CD4-positive, alpha-beta T cell (primary cell): ENCODE measurements around the gene PKP4. TPM values are rescaled to one million over a fixed set of nuclear protein-coding genes. Genes with fewer than 3 reads are reported as not detected.

Source experiments
- ATAC-seq: fragments of 200-7000 bp; cut with Tn5 transposase; one replicate; pipeline ENCODE4 v1.10.0; 2022; ENCODE audit warnings: mild to moderate bottlenecking; ENCODE audit not compliant: poor library complexity
- CTCF ChIA-PET: fragments of 350-600 bp; sonication (Branson Sonifier 250); formaldehyde crosslinking; loops from one replicate; lab custom pipeline; 2021; ENCODE audit warnings: antibody characterized with exemption, inconsistent platforms; lab: Charles Lee
- POLR2A ChIA-PET: fragments of 350-600 bp; sonication (Branson Sonifier 250); formaldehyde crosslinking; loops from one replicate; lab custom pipeline; 2021; ENCODE audit warnings: antibody characterized with exemption, inconsistent platforms; lab: Charles Lee
- DNase-seq, 14 experiments: peaks; one replicate each; pipeline ENCODE4 v3.0.0-alpha.2; 2013 to 2020; ENCODE audit warnings: mixed read lengths in 2 of 14
- H3K27ac ChIP-seq, 2 donors: one replicate each; pipeline versions ENCODE4 v1.5.1 to v1.7.0; 2013; ENCODE audit warnings: low read length in 2 of 2, low read depth in 1 of 2, mild to moderate bottlenecking in 1 of 2
- H3K27me3 ChIP-seq, 2 experiments: 1 replicate in 1 of 2; 2 replicates in 1 of 2; pipeline versions ENCODE4 v1.6.1 to v1.7.0; 2013; ENCODE audit warnings: low read length in 2 of 2, control low read depth in 1 of 2, mild to moderate bottlenecking in 1 of 2, moderate library complexity in 1 of 2; ENCODE audit not compliant: insufficient read depth in 2 of 2, control insufficient read depth in 1 of 2
- H3K36me3 ChIP-seq: one replicate; pipeline ENCODE4 v1.6.1; 2013; ENCODE audit warnings: low read length, control low read depth; ENCODE audit not compliant: insufficient read depth
- H3K4me1 ChIP-seq: one replicate; pipeline ENCODE4 v1.6.1; 2013; ENCODE audit warnings: low read length, control low read depth; ENCODE audit not compliant: insufficient read depth
- H3K4me3 ChIP-seq: one replicate; pipeline ENCODE4 v1.5.1; 2013; ENCODE audit warnings: mild to moderate bottlenecking, low read length, moderate library complexity
- H3K9me3 ChIP-seq, 2 experiments: 1 replicate in 1 of 2; 2 replicates in 1 of 2; pipeline versions ENCODE4 v1.6.1 to v1.7.0; 2013; ENCODE audit warnings: low read length in 2 of 2, mild to moderate bottlenecking in 2 of 2, control low read depth in 1 of 2, moderate library complexity in 1 of 2; ENCODE audit not compliant: control insufficient read depth in 1 of 2, insufficient read depth in 1 of 2
- H3K27ac Mint-ChIP-seq: one replicate; pipeline ENCODE4 v1.8.0; 2020; ENCODE audit warnings: mixed read lengths
- H3K27me3 Mint-ChIP-seq: one replicate; pipeline ENCODE4 v1.8.0; 2021; ENCODE audit warnings: mixed read lengths
- H3K36me3 Mint-ChIP-seq: one replicate; pipeline ENCODE4 v1.8.0; 2021; ENCODE audit warnings: low read depth, mixed read lengths
- H3K4me1 Mint-ChIP-seq: one replicate; pipeline ENCODE4 v1.8.0; 2021; ENCODE audit warnings: low read depth, mixed read lengths
- H3K4me3 Mint-ChIP-seq: one replicate; pipeline ENCODE4 v1.8.0; 2020; ENCODE audit warnings: mild to moderate bottlenecking, mixed read lengths
- H3K9me3 Mint-ChIP-seq: one replicate; pipeline ENCODE4 v1.8.0; 2020; ENCODE audit warnings: mixed read lengths
- intact Hi-C, 2 experiments: fragments of 100-400 bp; cut with DNase I in 1 of 2; cut with micrococcal nuclease in 1 of 2; formaldehyde crosslinking; loops; one replicate each; pipeline versions ENCODE4 v1.15.1 to v1.9.0; 2023 to 2025; cut with DNase I, micrococcal nuclease
- total RNA-seq, 174 experiments: library from RNA in 2 of 174; stranded (reverse) in 2 of 174; gene quantifications; one replicate each; pipeline ENCODE4 v1.2.3 and lab custom pipeline; 2021 to 2026
- TF ChIP-seq, protein P1 (sequence below): fragments of 200-600 bp; IDR thresholded peaks from one replicate; pipeline ENCODE4 v1.8.0; 2022; ENCODE audit warnings: antibody characterized with exemption, mild to moderate bottlenecking

The PKP4 gene
- total RNA-seq, 2 experiments from 2014 or later: 10.8 to 14.6 TPM

- Mint-ChIP-seq H3K4me3 (no peak overlapping the region), H3K36me3 (no peaks in the 10 kb centered on the region), H3K27me3 (peaks cover 6% of the 10 kb centered on the region), H3K9me3 (no peaks in the 10 kb centered on the region), H3K4me1 (no peaks in the 10 kb centered on the region), H3K27ac (no peak overlapping the region)
- Histone ChIP-seq H3K36me3 (no peaks in the 10 kb centered on the region), H3K4me3 (no peak overlapping the region), H3K9me3 (no peaks in the 10 kb centered on the region), H3K4me1 (no peaks in the 10 kb centered on the region), H3K27ac (no peak overlapping the region), H3K27me3 (peaks cover 0 to 3% of the 10 kb centered on the region in 2 experiments)
- ATAC-seq (no peak), DNase-seq (no peak)
- intact Hi-C loops: no loop called here
- TF ChIP-seq, protein P1, sequence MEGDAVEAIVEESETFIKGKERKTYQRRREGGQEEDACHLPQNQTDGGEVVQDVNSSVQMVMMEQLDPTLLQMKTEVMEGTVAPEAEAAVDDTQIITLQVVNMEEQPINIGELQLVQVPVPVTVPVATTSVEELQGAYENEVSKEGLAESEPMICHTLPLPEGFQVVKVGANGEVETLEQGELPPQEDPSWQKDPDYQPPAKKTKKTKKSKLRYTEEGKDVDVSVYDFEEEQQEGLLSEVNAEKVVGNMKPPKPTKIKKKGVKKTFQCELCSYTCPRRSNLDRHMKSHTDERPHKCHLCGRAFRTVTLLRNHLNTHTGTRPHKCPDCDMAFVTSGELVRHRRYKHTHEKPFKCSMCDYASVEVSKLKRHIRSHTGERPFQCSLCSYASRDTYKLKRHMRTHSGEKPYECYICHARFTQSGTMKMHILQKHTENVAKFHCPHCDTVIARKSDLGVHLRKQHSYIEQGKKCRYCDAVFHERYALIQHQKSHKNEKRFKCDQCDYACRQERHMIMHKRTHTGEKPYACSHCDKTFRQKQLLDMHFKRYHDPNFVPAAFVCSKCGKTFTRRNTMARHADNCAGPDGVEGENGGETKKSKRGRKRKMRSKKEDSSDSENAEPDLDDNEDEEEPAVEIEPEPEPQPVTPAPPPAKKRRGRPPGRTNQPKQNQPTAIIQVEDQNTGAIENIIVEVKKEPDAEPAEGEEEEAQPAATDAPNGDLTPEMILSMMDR: no peak
- CTCF ChIA-PET: no interaction called here
- POLR2A ChIA-PET: no interaction called here
Measured at GRCh38 chr2:158690823-158691222, 234.1 kb downstream of the PKP4 start.

DNA sequence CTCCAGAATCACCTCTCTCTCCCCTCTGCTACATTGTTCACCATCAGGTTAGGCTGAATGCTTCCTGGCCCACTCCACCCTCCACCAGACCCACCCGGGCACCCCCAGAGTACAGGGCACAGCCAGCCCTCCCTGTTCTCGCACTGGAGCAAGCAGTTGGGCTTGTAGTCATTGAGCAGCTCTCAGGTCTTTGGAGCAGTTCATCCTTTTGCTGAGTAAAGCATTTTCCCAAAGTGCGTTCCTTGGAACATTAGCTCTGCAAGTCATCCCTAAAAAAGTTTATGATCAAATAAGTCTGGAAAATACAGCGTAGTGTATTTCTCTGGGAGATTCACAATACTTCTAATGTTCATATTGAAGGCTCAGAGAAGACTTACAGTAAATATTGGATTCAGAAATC, 234.9 kb downstream of the PKP4 start:
- POLR2A ChIA-PET: no interaction called here
- H3K36me3 Mint-ChIP-seq: no peaks in the 10 kb centered on the region
- peaks cover 0 to 3% of the 10 kb centered on the region in 2 experiments for H3K27me3 ChIP-seq
- H3K4me3 ChIP-seq: no peak overlapping the region
- H3K4me3 Mint-ChIP-seq: no peak overlapping the region
- no peaks in the 10 kb centered on the region for H3K4me1 ChIP-seq
- ATAC-seq (no peak), DNase-seq (no peak)
- CTCF ChIA-PET: no interaction called here
- no peak overlapping the region for H3K27ac Mint-ChIP-seq
- H3K36me3 ChIP-seq: no peaks in the 10 kb centered on the region
- intact Hi-C loops: no loop called here
- no peak overlapping the region for H3K27ac ChIP-seq
- H3K27me3 Mint-ChIP-seq: peaks cover 6% of the 10 kb centered on the region
- TF ChIP-seq, protein P1: no peak
- no peaks in the 10 kb centered on the region for H3K4me1 Mint-ChIP-seq
- no peaks in the 10 kb centered on the region for H3K9me3 ChIP-seq
- H3K9me3 Mint-ChIP-seq: no peaks in the 10 kb centered on the region

GRCh38 chr2:158692372-158693103, 235.8 kb downstream of the PKP4 start:
- Histone ChIP-seq H3K4me1 (no peaks in the 10 kb centered on the region), H3K4me3 (no peak overlapping the region), H3K9me3 (no peaks in the 10 kb centered on the region), H3K27me3 (peaks cover 0 to 3% of the 10 kb centered on the region in 2 experiments), H3K36me3 (no peaks in the 10 kb centered on the region), H3K27ac (no peak overlapping the region)
- ChIA-PET POLR2A (no interaction called here), CTCF (no interaction called here)
- Mint-ChIP-seq H3K4me3 (no peak overlapping the region), H3K36me3 (no peaks in the 10 kb centered on the region), H3K9me3 (no peaks in the 10 kb centered on the region), H3K27ac (no peak overlapping the region), H3K27me3 (peaks cover 6% of the 10 kb centered on the region), H3K4me1 (no peaks in the 10 kb centered on the region)
- no peak for DNase-seq
- TF ChIP-seq, protein P1: no peak
- intact Hi-C loops: no loop called here
- ATAC-seq: no peak
